Hepatocyte (in vitro differentiated cells): ENCODE data around the gene RORC. TPM values are rescaled to one million over a fixed set of nuclear protein-coding genes. Genes with fewer than 3 reads are reported as not detected.

Experiments used
- DNase-seq: peaks from one replicate; pipeline ENCODE4 v3.0.0-alpha.2; 2016; ENCODE audit warnings: low spot score
- H2AFZ ChIP-seq: fragments of 200-600 bp; sonication (generic); 2 replicates; pipeline ENCODE4 v1.6.0; 2016; ENCODE audit warnings: antibody characterized with exemption, mild to moderate bottlenecking
- H3K27ac ChIP-seq: fragments of 200-600 bp; sonication (generic); 2 replicates; pipeline ENCODE4 v1.5.1; 2016; ENCODE audit warnings: mild to moderate bottlenecking
- H3K27me3 ChIP-seq: fragments of 200-600 bp; sonication (generic); 2 replicates; pipeline ENCODE4 v1.6.1; 2016
- H3K36me3 ChIP-seq: fragments of 200-600 bp; sonication (generic); replicated peaks from 2 replicates; pipeline ENCODE4 v1.5.1; 2016; ENCODE audit warnings: low read depth; ENCODE audit not compliant: insufficient read depth
- H3K4me1 ChIP-seq: fragments of 200-600 bp; sonication (generic); 2 replicates; pipeline ENCODE4 v1.5.1; 2016; ENCODE audit warnings: mild to moderate bottlenecking, moderate library complexity; ENCODE audit not compliant: insufficient read depth
- H3K4me2 ChIP-seq: fragments of 200-600 bp; sonication (generic); 2 replicates; pipeline ENCODE4 v1.6.0; 2016
- H3K4me3 ChIP-seq: fragments of 200-600 bp; sonication (generic); 2 replicates; pipeline ENCODE4 v1.5.1; 2016; ENCODE audit warnings: mild to moderate bottlenecking
- H3K79me2 ChIP-seq: fragments of 200-600 bp; sonication (generic); 2 replicates; pipeline ENCODE4 v1.6.0; 2017; ENCODE audit warnings: mild to moderate bottlenecking
- H3K9me2 ChIP-seq: fragments of 200-600 bp; sonication (generic); replicated peaks from 2 replicates; pipeline ENCODE4 v1.6.0; 2017; ENCODE audit warnings: mild to moderate bottlenecking; ENCODE audit not compliant: insufficient read depth
- H3K9me3 ChIP-seq: fragments of 200-600 bp; sonication (generic); 2 replicates; pipeline ENCODE4 v1.5.1; 2016; ENCODE audit warnings: low read depth, mild to moderate bottlenecking
- H4K20me1 ChIP-seq: fragments of 200-600 bp; sonication (generic); 2 replicates; pipeline ENCODE4 v1.6.0; 2016; ENCODE audit warnings: mild to moderate bottlenecking; ENCODE audit not compliant: insufficient read depth, poor library complexity, severe bottlenecking
- CTCF ChIP-seq: fragments of 200-600 bp; sonication (generic); IDR thresholded peaks from 2 replicates; pipeline ENCODE4 v1.5.1; 2016; ENCODE audit warnings: antibody characterized with exemption, mild to moderate bottlenecking; ENCODE audit not compliant: poor library complexity
- EZH2 ChIP-seq: fragments of 200-600 bp; sonication (generic); IDR thresholded peaks from 2 replicates; pipeline ENCODE4 v1.6.1; 2016; ENCODE audit warnings: antibody characterized with exemption, mild to moderate bottlenecking, borderline replicate concordance
- EZH2phosphoT487 ChIP-seq: fragments of 200-600 bp; sonication (generic); IDR thresholded peaks from one replicate; pipeline ENCODE4 v1.6.1; 2018; ENCODE audit warnings: antibody characterized with exemption, mild to moderate bottlenecking, low read depth, moderate library complexity; ENCODE audit not compliant: unreplicated experiment, severe bottlenecking
- WGBS: methylation state at CpG from one replicate; pipeline ENCODE4 v1.1.6; 2016; ENCODE audit warnings: low lambda C conversion rate; ENCODE audit errors: missing lambda C conversion rate; 5-methylcytosine and 5-hydroxymethylcytosine counted together
- polyA plus RNA-seq: library from polyadenylated mRNA; unstranded; fragments of >200 nt; fragmentation: Nextera tagmentation; extraction: Ambion mirVana; gene quantifications from 2 replicates; pipeline ENCODE4 v1.2.1, GENCODE V29; 2016
- total RNA-seq: library from RNA; depleted of rRNA; stranded (reverse); fragments of >200 nt; gene quantifications from 2 replicates; pipeline ENCODE4 v1.2.3, GENCODE V29; 2014

The RORC gene
- total and polyA plus RNA-seq, 2 experiments from 2014 or later: 0.60 to 1.3 TPM

DNA sequence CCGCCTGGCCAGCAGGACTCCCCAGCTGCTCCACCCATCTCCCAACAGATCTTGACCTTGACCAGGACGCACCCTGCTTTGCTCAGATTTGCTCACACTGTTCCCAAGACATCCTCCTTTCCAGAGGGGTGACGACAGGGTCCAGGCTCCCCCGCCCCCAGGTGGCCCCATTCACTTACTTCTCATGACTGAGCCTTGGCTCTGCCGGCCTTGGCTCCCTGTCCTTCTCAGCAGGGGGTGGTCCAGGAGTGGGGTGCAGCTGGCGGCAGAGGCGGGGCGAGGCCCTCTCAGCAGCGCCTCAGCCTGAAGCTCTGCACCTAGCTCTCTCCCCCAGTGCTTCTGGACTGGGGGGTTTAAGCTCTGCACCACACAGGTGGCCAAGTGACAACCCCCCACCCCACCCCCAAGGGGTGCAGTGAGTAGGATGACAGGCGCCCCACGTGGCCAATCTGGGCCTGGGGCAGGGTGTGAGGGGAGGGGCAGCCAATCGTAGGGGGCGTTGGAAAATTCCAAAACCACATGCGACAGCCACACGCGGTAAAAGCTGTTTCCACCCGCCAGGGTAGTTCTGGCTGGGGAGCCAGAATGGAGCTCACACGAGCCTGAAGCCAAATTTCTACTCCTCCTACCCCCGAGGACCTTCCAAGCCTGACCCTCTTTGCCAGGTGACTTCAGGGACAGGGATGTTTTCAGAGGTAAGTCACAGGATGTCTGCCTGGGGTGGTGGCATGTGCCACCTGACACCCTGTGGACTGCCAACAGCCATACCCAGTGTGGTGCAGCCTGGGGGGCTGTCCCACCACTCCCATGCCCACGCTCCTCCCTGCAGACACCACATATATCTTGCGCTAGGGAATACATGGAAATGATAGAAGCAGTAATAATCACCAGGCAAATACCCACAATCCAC lies 5.6 kb downstream of the RORC start:
- no peaks in the 10 kb centered on the region for H3K4me1 ChIP-seq
- H3K4me3 ChIP-seq: no peak overlapping the region
- no peak overlapping the region for H3K27ac ChIP-seq
- 61% methylated on average over 18 of the region's 21 CpGs for WGBS
- H2AFZ ChIP-seq: no peak overlapping the region
- TF ChIP-seq EZH2 (no peak), CTCF (no peak), EZH2phosphoT487 (no peak)
- H3K27me3 ChIP-seq: no peaks in the 10 kb centered on the region
- peak; percentile 38 for DNase-seq
- no peaks in the 10 kb centered on the region for H3K36me3 ChIP-seq
- H3K4me2 ChIP-seq: no peak overlapping the region
- H3K79me2 ChIP-seq: no peaks in the 10 kb centered on the region
- no peaks in the 10 kb centered on the region for H3K9me2 ChIP-seq
- no peaks in the 10 kb centered on the region for H4K20me1 ChIP-seq
- H3K9me3 ChIP-seq: no peaks in the 10 kb centered on the region

DNA sequence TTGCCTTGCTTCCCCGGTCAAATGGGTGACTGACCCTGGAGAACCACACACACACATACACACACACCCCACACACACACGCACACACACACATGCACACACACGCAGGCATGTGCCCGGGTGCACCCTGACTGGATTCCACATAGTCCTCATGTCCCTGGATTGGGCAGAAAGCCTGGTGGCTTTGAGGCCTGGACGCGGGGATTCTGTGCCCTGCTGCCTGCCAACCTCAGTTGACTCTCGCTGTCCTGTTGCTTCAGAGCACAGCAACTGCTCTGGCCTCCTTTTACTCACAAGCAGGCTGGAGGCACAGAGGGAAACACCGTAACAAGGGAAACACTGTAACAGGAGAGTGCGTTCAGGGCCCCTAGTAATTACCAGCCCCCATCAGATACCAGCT lies 6.4 kb downstream of the RORC start:
- Histone ChIP-seq H4K20me1 (no peaks in the 10 kb centered on the region), H3K9me2 (no peaks in the 10 kb centered on the region), H3K79me2 (no peaks in the 10 kb centered on the region), H3K27ac (no peak overlapping the region), H2AFZ (no peak overlapping the region), H3K9me3 (no peaks in the 10 kb centered on the region), H3K4me3 (no peak overlapping the region), H3K4me1 (no peaks in the 10 kb centered on the region), H3K36me3 (no peaks in the 10 kb centered on the region), H3K27me3 (no peaks in the 10 kb centered on the region), H3K4me2 (no peak overlapping the region)
- 78% methylated on average over 9 of the region's 9 CpGs for WGBS
- TF ChIP-seq CTCF (no peak), EZH2phosphoT487 (no peak), EZH2 (no peak)
- DNase-seq: no peak

- H3K27me3 ChIP-seq: no peaks in the 10 kb centered on the region
- no peak for TF ChIP-seq CTCF
- no peak for TF ChIP-seq EZH2
- no peak for TF ChIP-seq EZH2phosphoT487
- H3K4me3 ChIP-seq: no peak overlapping the region
- no peaks in the 10 kb centered on the region for H3K79me2 ChIP-seq
- no peaks in the 10 kb centered on the region for H3K36me3 ChIP-seq
- H3K9me2 ChIP-seq: no peaks in the 10 kb centered on the region
- WGBS: 78% methylated on average over 8 of the region's 8 CpGs
- H3K9me3 ChIP-seq: no peaks in the 10 kb centered on the region
- H3K27ac ChIP-seq: no peak overlapping the region
- no peak overlapping the region for H3K4me2 ChIP-seq
- H4K20me1 ChIP-seq: no peaks in the 10 kb centered on the region
- H2AFZ ChIP-seq: no peak overlapping the region
- no peak for DNase-seq
- no peaks in the 10 kb centered on the region for H3K4me1 ChIP-seq
These were observed 8.4 kb downstream of the RORC start for GRCh38 chr1:151823175-151823574.
